CMK (cell line): ENCODE measurements around the gene KATNIP.

ENCODE experiments used
- DNase-seq: peaks from one replicate; pipeline ENCODE4 v3.0.0-alpha.2; 2010; ENCODE audit warnings: low read depth

KATNIP gene

GRCh38 chr16:27585200-27585599 is 35.3 kb downstream of the KATNIP start:
- no peak for DNase-seq

GRCh38 chr16:27586711-27587110 is 36.8 kb downstream of the KATNIP start:
- no peak for DNase-seq

- DNase-seq, result no peak
Observed at GRCh38 chr16:27588057-27588456, 38.1 kb downstream of the KATNIP start.

- no peak for DNase-seq
Observed at GRCh38 chr16:27591837-27592236, 41.9 kb downstream of the KATNIP start.

GRCh38 chr16:27595475-27595874 is 45.5 kb downstream of the KATNIP start:
- no peak for DNase-seq

- no peak for DNase-seq
Observed at GRCh38 chr16:27595993-27596392, 46.0 kb downstream of the KATNIP start.

GRCh38 chr16:27596411-27596810 is 46.5 kb downstream of the KATNIP start:
- DNase-seq, result no peak

- DNase-seq, result no peak
Observed at GRCh38 chr16:27597361-27597760, 47.4 kb downstream of the KATNIP start.

- no peak for DNase-seq
Observed at GRCh38 chr16:27598220-27598619, 48.3 kb downstream of the KATNIP start.

GRCh38 chr16:27598931-27599565 is 49.1 kb downstream of the KATNIP start:
- no peak for DNase-seq

GRCh38 chr16:27599606-27600005 is 49.7 kb downstream of the KATNIP start:
- no peak for DNase-seq
